OCI-LY3 (cell line): ENCODE data around the gene MAML1.
A peak's percentile ranks its signal among the peaks of the same experiment; 100 is the strongest.

Experiments used
- H2AFZ ChIP-seq: fragments of 200-600, 300-600 bp; shearing (Covaris generic); 2 replicates; pipeline ENCODE4 v1.6.0; 2014; ENCODE audit warnings: antibody characterized with exemption, low read depth, low read length
- H3K27ac ChIP-seq: fragments of 200-600, 300-600 bp; sonication (generic); 2 replicates; pipeline ENCODE4 v1.5.1; 2014; ENCODE audit warnings: mild to moderate bottlenecking, low read length, moderate library complexity, mixed read lengths
- H3K27me3 ChIP-seq: fragments of 200-600, 300-600 bp; sonication (generic); 2 replicates; pipeline ENCODE4 v1.6.1; 2014; ENCODE audit warnings: low read depth, low read length, mixed read lengths
- H3K36me3 ChIP-seq: fragments of 200-600, 300-600 bp; sonication (generic); replicated peaks from 2 replicates; pipeline ENCODE3; 2014; ENCODE audit warnings: low read depth, low read length, mixed read lengths
- H3K4me1 ChIP-seq: fragments of 300-600, 200-600 bp; sonication (generic); 2 replicates; pipeline ENCODE4 v1.6.1; 2014; ENCODE audit warnings: low read length, mixed read lengths
- H3K4me2 ChIP-seq: fragments of 200-600, 300-600 bp; sonication (generic); 2 replicates; pipeline ENCODE4 v1.6.1; 2014; ENCODE audit warnings: low read length, mixed read lengths
- H3K4me3 ChIP-seq: fragments of 300-600, 200-600 bp; sonication (generic); 2 replicates; pipeline ENCODE4 v1.5.1; 2014; ENCODE audit warnings: antibody characterized with exemption, mild to moderate bottlenecking, low read length, moderate library complexity
- H3K79me2 ChIP-seq: fragments of 300-600, 200-600 bp; shearing (Covaris generic); 2 replicates; pipeline ENCODE4 v1.6.1; 2014; ENCODE audit warnings: mild to moderate bottlenecking, low read length, mixed read lengths
- H3K9ac ChIP-seq: fragments of 300-600, 200-600 bp; shearing (Covaris generic); 2 replicates; pipeline ENCODE4 v1.6.0; 2014; ENCODE audit warnings: mild to moderate bottlenecking, low read length, moderate library complexity
- H3K9me3 ChIP-seq: fragments of 200-600, 300-600 bp; shearing (Covaris generic); 2 replicates; pipeline ENCODE4 v1.6.1; 2014; ENCODE audit warnings: low read length, mixed read lengths; ENCODE audit not compliant: insufficient read depth
- H4K20me1 ChIP-seq: fragments of 200-600, 300-600 bp; sonication (generic); 2 replicates; pipeline ENCODE4 v1.6.1; 2016; ENCODE audit warnings: low read length, mixed read lengths; ENCODE audit not compliant: insufficient read depth
- EZH2phosphoT487 ChIP-seq: fragments of 200-600 bp; shearing (Covaris generic); IDR thresholded peaks from 2 replicates; pipeline ENCODE4 v1.6.1; 2018; ENCODE audit warnings: antibody characterized with exemption, mixed run types, low read depth
- TF ChIP-seq, protein P1 (sequence below): fragments of 200-600, 300-600 bp; sonication (generic); IDR thresholded peaks from 2 replicates; pipeline ENCODE4 v1.5.1; 2014; ENCODE audit warnings: antibody characterized with exemption, low read length, low read depth

Gene MAML1

GRCh38 chr5:179747811-179748210 lies 15.2 kb downstream of the MAML1 start:
- Histone ChIP-seq H3K79me2 (peaks cover 91% of the 10 kb centered on the region), H3K4me2 (no peak overlapping the region), H3K9ac (no peak overlapping the region), H3K9me3 (no peaks in the 10 kb centered on the region), H3K27ac (no peak overlapping the region), H3K4me3 (no peak overlapping the region), H3K27me3 (no peaks in the 10 kb centered on the region), H4K20me1 (peaks cover 28% of the 10 kb centered on the region), H3K36me3 (peaks cover 15% of the 10 kb centered on the region), H3K4me1 (no peaks in the 10 kb centered on the region), H2AFZ (no peak overlapping the region)
- TF ChIP-seq, protein P1, sequence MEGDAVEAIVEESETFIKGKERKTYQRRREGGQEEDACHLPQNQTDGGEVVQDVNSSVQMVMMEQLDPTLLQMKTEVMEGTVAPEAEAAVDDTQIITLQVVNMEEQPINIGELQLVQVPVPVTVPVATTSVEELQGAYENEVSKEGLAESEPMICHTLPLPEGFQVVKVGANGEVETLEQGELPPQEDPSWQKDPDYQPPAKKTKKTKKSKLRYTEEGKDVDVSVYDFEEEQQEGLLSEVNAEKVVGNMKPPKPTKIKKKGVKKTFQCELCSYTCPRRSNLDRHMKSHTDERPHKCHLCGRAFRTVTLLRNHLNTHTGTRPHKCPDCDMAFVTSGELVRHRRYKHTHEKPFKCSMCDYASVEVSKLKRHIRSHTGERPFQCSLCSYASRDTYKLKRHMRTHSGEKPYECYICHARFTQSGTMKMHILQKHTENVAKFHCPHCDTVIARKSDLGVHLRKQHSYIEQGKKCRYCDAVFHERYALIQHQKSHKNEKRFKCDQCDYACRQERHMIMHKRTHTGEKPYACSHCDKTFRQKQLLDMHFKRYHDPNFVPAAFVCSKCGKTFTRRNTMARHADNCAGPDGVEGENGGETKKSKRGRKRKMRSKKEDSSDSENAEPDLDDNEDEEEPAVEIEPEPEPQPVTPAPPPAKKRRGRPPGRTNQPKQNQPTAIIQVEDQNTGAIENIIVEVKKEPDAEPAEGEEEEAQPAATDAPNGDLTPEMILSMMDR: no peak
- TF ChIP-seq EZH2phosphoT487: no peak

- TF ChIP-seq EZH2phosphoT487: no peak
- TF ChIP-seq, protein P1: 0 out of 2 replicates have a peak, but pooled peaks have one; percentile 8
- H3K36me3 ChIP-seq: peaks cover 15% of the 10 kb centered on the region
- no peak overlapping the region for H3K27ac ChIP-seq
- no peaks in the 10 kb centered on the region for H3K9me3 ChIP-seq
- H3K4me1 ChIP-seq: peaks cover 17% of the 10 kb centered on the region
- H3K4me3 ChIP-seq: no peak overlapping the region
- H2AFZ ChIP-seq: no peak overlapping the region
- H3K4me2 ChIP-seq: no peak overlapping the region
- peaks cover 48% of the 10 kb centered on the region for H4K20me1 ChIP-seq
- peaks cover 91% of the 10 kb centered on the region for H3K79me2 ChIP-seq
- no peak overlapping the region for H3K9ac ChIP-seq
- no peaks in the 10 kb centered on the region for H3K27me3 ChIP-seq
These were observed 17.4 kb downstream of the MAML1 start for GRCh38 chr5:179749857-179750508.

DNA sequence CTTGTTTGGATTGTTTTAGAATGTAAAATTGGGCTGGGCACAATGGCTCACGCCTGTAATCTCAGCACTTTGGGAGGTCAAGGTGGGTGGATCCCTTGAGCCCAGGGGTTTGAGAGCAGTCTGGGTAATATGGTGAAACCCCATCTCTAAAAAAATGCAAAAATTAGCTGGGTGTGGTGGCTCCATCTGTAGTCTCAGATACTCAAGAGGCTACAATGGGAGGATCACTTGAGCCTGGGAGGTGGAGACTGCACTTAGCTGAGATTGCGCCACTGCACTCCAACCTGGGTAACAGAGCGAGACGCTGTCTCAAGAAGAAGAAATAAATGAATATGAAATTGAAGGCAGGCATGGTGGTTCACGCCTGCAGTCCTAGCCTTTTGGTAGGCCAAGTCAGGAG lies 21.3 kb downstream of the MAML1 start:
- Histone ChIP-seq H4K20me1 (peaks cover 58% of the 10 kb centered on the region), H3K9me3 (no peaks in the 10 kb centered on the region), H3K36me3 (peaks cover 12% of the 10 kb centered on the region)

GRCh38 chr5:179755022-179755421 lies 22.4 kb downstream of the MAML1 start:
- no peak overlapping the region for H2AFZ ChIP-seq
- no peaks in the 10 kb centered on the region for H3K27me3 ChIP-seq
- peaks cover 8% of the 10 kb centered on the region for H3K36me3 ChIP-seq
- H3K4me3 ChIP-seq: no peak overlapping the region
- H3K27ac ChIP-seq: no peak overlapping the region
- peaks cover 43% of the 10 kb centered on the region for H3K4me1 ChIP-seq
- peaks cover 93% of the 10 kb centered on the region for H3K79me2 ChIP-seq
- no peak overlapping the region for H3K4me2 ChIP-seq
- no peak for TF ChIP-seq EZH2phosphoT487
- TF ChIP-seq, protein P1: no peak
- no peak overlapping the region for H3K9ac ChIP-seq
- H4K20me1 ChIP-seq: peaks cover 62% of the 10 kb centered on the region
- no peaks in the 10 kb centered on the region for H3K9me3 ChIP-seq

More for the DNA sequence above, 21.3 kb downstream of the MAML1 start:
- peaks cover 32% of the 10 kb centered on the region for H3K4me1 ChIP-seq
- H3K4me3 ChIP-seq: no peak overlapping the region
- H3K27me3 ChIP-seq: no peaks in the 10 kb centered on the region
- peaks cover 93% of the 10 kb centered on the region for H3K79me2 ChIP-seq
- TF ChIP-seq EZH2phosphoT487: no peak
- TF ChIP-seq, protein P1: no peak
- no peak overlapping the region for H2AFZ ChIP-seq
- H3K4me2 ChIP-seq: peak overlapping the region; percentile 44
- 0 out of 2 replicates have a peak overlapping the region, but pooled peaks have one; percentile 10 for H3K27ac ChIP-seq
- H3K9ac ChIP-seq: no peak overlapping the region
